PC-3 (cell line): ENCODE measurements around the gene NKD1. TPM values are rescaled to one million over a fixed set of nuclear protein-coding genes. Genes with fewer than 3 reads are reported as not detected.

ENCODE experiments used
- ATAC-seq: fragments of 200-7000 bp; cut with Tn5 transposase; 2 replicates; pipeline ENCODE4 v1.9.1; 2020; ENCODE audit warnings: mild to moderate bottlenecking, moderate library complexity
- BruUV-seq: library from RNA; stranded (reverse); fragments of 400-500 nt; replicated peaks from 2 replicates; lab custom pipeline; 2021; lab: Mats Ljungman, UMichigan
- CTCF ChIA-PET: fragments of 300-600 bp; sonication (Branson Sonifier 250); formaldehyde crosslinking; loops from one replicate; lab custom pipeline; 2022; ENCODE audit warnings: antibody characterized with exemption; lab: Charles Lee
- POLR2A ChIA-PET: fragments of 300-600 bp; sonication (Branson Sonifier 250); formaldehyde crosslinking; loops from one replicate; lab custom pipeline; 2022; ENCODE audit warnings: antibody characterized with exemption; ENCODE audit not compliant: unreplicated experiment; lab: Charles Lee
- DNase-seq: peaks from one replicate; pipeline ENCODE4 v3.0.0-alpha.2; 2015
- H2AFZ ChIP-seq: fragments of 300-600 bp; sonication (generic); 2 replicates; pipeline ENCODE4 v1.6.0; 2016; ENCODE audit warnings: antibody characterized with exemption, low read length
- H3F3A ChIP-seq: fragments of 300-600 bp; sonication (generic); one replicate; pipeline ENCODE4 v1.6.0; 2017; ENCODE audit warnings: antibody characterized with exemption, low read length, control low read depth, mild to moderate bottlenecking; ENCODE audit not compliant: unreplicated experiment
- H3K27ac ChIP-seq: fragments of 300-600 bp; sonication (generic); 2 replicates; pipeline ENCODE4 v1.5.1; 2016; ENCODE audit warnings: mild to moderate bottlenecking, low read length
- H3K27me3 ChIP-seq: fragments of 300-600 bp; sonication (generic); 2 replicates; pipeline ENCODE4 v1.6.1; 2016; ENCODE audit warnings: low read length, mixed read lengths
- H3K36me3 ChIP-seq: fragments of 300-600 bp; sonication (generic); 2 replicates; pipeline ENCODE4 v1.6.1; 2016; ENCODE audit warnings: low read depth, mixed run types, low read length, mixed read lengths
- H3K4me1 ChIP-seq: fragments of 300-600 bp; sonication (generic); 2 replicates; pipeline ENCODE4 v1.5.1; 2016; ENCODE audit warnings: low read length; ENCODE audit not compliant: insufficient read depth
- H3K4me2 ChIP-seq: fragments of 300-600 bp; sonication (generic); 2 replicates; pipeline ENCODE4 v1.6.0; 2016; ENCODE audit warnings: low read length
- H3K4me3 ChIP-seq: fragments of 300-600 bp; sonication (generic); 2 replicates; pipeline ENCODE4 v1.5.1; 2016; ENCODE audit warnings: mild to moderate bottlenecking, low read length, mixed read lengths
- H3K79me2 ChIP-seq: fragments of 300-600 bp; sonication (generic); 2 replicates; pipeline ENCODE4 v1.6.1; 2017; ENCODE audit warnings: low read length, mixed read lengths
- H3K9ac ChIP-seq: fragments of 300-600 bp; sonication (generic); 2 replicates; pipeline ENCODE4 v1.6.0; 2016; ENCODE audit warnings: mild to moderate bottlenecking, low read length
- H3K9me2 ChIP-seq: fragments of 300-600 bp; sonication (generic); replicated peaks from 2 replicates; pipeline ENCODE4 v1.6.1; 2016; ENCODE audit warnings: mixed run types, low read length, mixed read lengths
- H3K9me3 ChIP-seq: fragments of 300-600 bp; sonication (generic); 2 replicates; pipeline ENCODE4 v1.6.1; 2016; ENCODE audit warnings: low read length, mixed read lengths
- H4K20me1 ChIP-seq: fragments of 300-600 bp; sonication (generic); 2 replicates; pipeline ENCODE4 v1.6.1; 2016; ENCODE audit warnings: low read length, mixed read lengths
- CTCF ChIP-seq: fragments of 300-600 bp; sonication (generic); conservative IDR thresholded peaks from 2 replicates; pipeline ENCODE4 v1.5.1; 2017; ENCODE audit warnings: antibody characterized with exemption, low read depth, mild to moderate bottlenecking, low read length
- EZH2 ChIP-seq: fragments of 300-600 bp; sonication (generic); IDR thresholded peaks from one replicate; pipeline ENCODE4 v1.6.1; 2017; ENCODE audit warnings: antibody characterized with exemption, mild to moderate bottlenecking, low read length; ENCODE audit not compliant: unreplicated experiment
- EZH2phosphoT487 ChIP-seq: fragments of 300-600 bp; sonication (generic); IDR thresholded peaks from 2 replicates; pipeline ENCODE4 v1.6.1; 2018; ENCODE audit warnings: mild to moderate bottlenecking, antibody characterized with exemption, low read length, borderline replicate concordance
- intact Hi-C: fragments of 100-400 bp; cut with micrococcal nuclease; formaldehyde crosslinking; loops from 2 replicates; pipeline ENCODE4 v1.9.0; 2023
- total RNA-seq: library from RNA; depleted of rRNA; stranded (reverse); fragments of >200 nt; gene quantifications from 2 replicates; pipeline ENCODE4 v1.2.3, GENCODE V29; 2014

NKD1 gene
- total RNA-seq, 1 experiment from 2014 or later: 0.07 TPM

GRCh38 chr16:50571786-50572185 lies 23.6 kb downstream of the NKD1 start:
- Histone ChIP-seq H3K4me3 (no peak overlapping the region), H3K27me3 (peaks cover 24% of the 10 kb centered on the region; the same call in 1 of the 2 replicates), H2AFZ (no peak overlapping the region), H3K27ac (no peak overlapping the region), H3K9ac (no peak overlapping the region), H3K9me2 (no peaks in the 10 kb centered on the region), H3K9me3 (no peaks in the 10 kb centered on the region), H3K79me2 (no peaks in the 10 kb centered on the region), H3K4me1 (no peaks in the 10 kb centered on the region), H3K4me2 (no peak overlapping the region), H4K20me1 (no peaks in the 10 kb centered on the region), H3F3A (no peaks in the 10 kb centered on the region), H3K36me3 (no peaks in the 10 kb centered on the region)
- ATAC-seq (no peak), DNase-seq (no peak)
- CTCF ChIA-PET: no interaction called here
- intact Hi-C loops: no loop called here
- no TSS peak for BruUV-seq
- TF ChIP-seq EZH2 (no peak), CTCF (no peak), EZH2phosphoT487 (no peak)
- POLR2A ChIA-PET: no interaction called here

- no peaks in the 10 kb centered on the region for H3K79me2 ChIP-seq
- peaks cover 24% of the 10 kb centered on the region; the same call in 1 of the 2 replicates for H3K27me3 ChIP-seq
- ATAC-seq (no peak), DNase-seq (no peak)
- TF ChIP-seq EZH2phosphoT487: no peak
- TF ChIP-seq CTCF: no peak
- TF ChIP-seq EZH2: no peak
- intact Hi-C loops: no loop called here
- no peak overlapping the region for H3K4me2 ChIP-seq
- H3F3A ChIP-seq: no peaks in the 10 kb centered on the region
- H3K27ac ChIP-seq: no peak overlapping the region
- ChIA-PET POLR2A (no interaction called here), CTCF (no interaction called here)
- no peaks in the 10 kb centered on the region for H3K4me1 ChIP-seq
- BruUV-seq: no TSS peak
- no peaks in the 10 kb centered on the region for H4K20me1 ChIP-seq
- H2AFZ ChIP-seq: no peak overlapping the region
- no peak overlapping the region for H3K4me3 ChIP-seq
- no peak overlapping the region for H3K9ac ChIP-seq
- no peaks in the 10 kb centered on the region for H3K9me2 ChIP-seq
- H3K9me3 ChIP-seq: no peaks in the 10 kb centered on the region
- no peaks in the 10 kb centered on the region for H3K36me3 ChIP-seq
Observed at GRCh38 chr16:50572700-50573099, 24.5 kb downstream of the NKD1 start.

GRCh38 chr16:50573279-50573678 lies 25.1 kb downstream of the NKD1 start:
- Histone ChIP-seq H3K36me3 (no peaks in the 10 kb centered on the region), H3K79me2 (no peaks in the 10 kb centered on the region), H3K9me3 (no peaks in the 10 kb centered on the region), H4K20me1 (no peaks in the 10 kb centered on the region), H3K9ac (no peak overlapping the region), H3K27me3 (peaks cover 24% of the 10 kb centered on the region; the same call in 1 of the 2 replicates), H3K27ac (no peak overlapping the region), H3K9me2 (no peaks in the 10 kb centered on the region), H3K4me2 (no peak overlapping the region), H3F3A (no peaks in the 10 kb centered on the region), H2AFZ (no peak overlapping the region), H3K4me3 (no peak overlapping the region), H3K4me1 (no peaks in the 10 kb centered on the region)
- ATAC-seq: no peak
- intact Hi-C loops: no loop called here
- no peak for DNase-seq
- ChIA-PET POLR2A (no interaction called here), CTCF (no interaction called here)
- no peak for TF ChIP-seq CTCF
- no peak for TF ChIP-seq EZH2
- no peak for TF ChIP-seq EZH2phosphoT487
- BruUV-seq: no TSS peak
